ENCODE measurements around the gene CCDC200. TPM values are rescaled to one million over a fixed set of nuclear protein-coding genes. Genes with fewer than 3 reads are reported as not detected.

The CCDC200 gene
- total RNA-seq, 2 donors from 2014 or later = 0.74 TPM; not detected in 1

Other genes starting within 250 kb of the CCDC200 start
- gene PTGES3L, start 248.5 kb downstream of the CCDC200 start, total RNA-seq = under 1 TPM; 0.36 to 0.95 TPM
- 10 to 100 TPM in 1 of 2 donors, 1 to 10 TPM in 1; 10.0 to 11.5 TPM for gene RUNDC1, start 248.1 kb downstream of the CCDC200 start, total RNA-seq
- 1,000 to 10,000 TPM; 1,142 to 1,191 TPM for gene RPL27, start 230.2 kb downstream of the CCDC200 start, total RNA-seq
- 10 to 100 TPM; 28.3 to 63.3 TPM for gene IFI35, start 221.8 kb downstream of the CCDC200 start, total RNA-seq
- gene VAT1, start 206.2 kb downstream of the CCDC200 start, total RNA-seq = 10 to 100 TPM; 13.2 to 23.2 TPM
- not detected for gene RND2, start 203.4 kb downstream of the CCDC200 start, total RNA-seq
- gene BRCA1, start 103.3 kb downstream of the CCDC200 start, total RNA-seq = 100 to 1,000 TPM; 111 to 137 TPM
- gene NBR1, start 57.4 kb downstream of the CCDC200 start, total RNA-seq = 10 to 100 TPM; 86.3 to 92.1 TPM
- gene TMEM106A, start 16.7 kb downstream of the CCDC200 start, total RNA-seq = 10 to 100 TPM; 11.7 to 21.6 TPM
- gene RNU2-1, start 5.4 kb upstream of the CCDC200 start, total RNA-seq = 1,000 to 10,000 TPM; 4,759 to 5,082 TPM
- 1 to 10 TPM; 3.2 to 3.6 TPM for gene ARL4D, start 170.4 kb upstream of the CCDC200 start, total RNA-seq

Measured in activated T-cell treated with anti-CD3 and anti-CD28 coated beads, Interleukin-2, amount 50 U/mL, for 72 hours (primary cell).